ENCODE measurements around the gene OMA1.

GRCh38 chr1:58594546-58594945 lies 48.0 kb upstream of the OMA1 start:
- TF ChIP-seq CTCF (IDR thresholded peaks at IDR 0.05) (no peak), POLR2AphosphoS5 (IDR thresholded peaks at IDR 0.05) (no peak), POLR2A (IDR thresholded peaks at IDR 0.05) (no peak), EP300 (IDR thresholded peaks at IDR 0.05) (no peak)
